K562 (cell line): ENCODE measurements around the gene FMO5. TPM values are rescaled to one million over a fixed set of nuclear protein-coding genes. Genes with fewer than 3 reads are reported as not detected.

ENCODE experiments used
- ATAC-seq: fragments of 200-7000 bp; cut with Tn5 transposase; 3 replicates; pipeline ENCODE4 v1.9.1; 2020; ENCODE audit warnings: moderate library complexity
- BruUV-seq: library from RNA; stranded (reverse); fragments of 400-500 nt; replicated peaks from 2 replicates; lab custom pipeline; 2021; lab: Mats Ljungman, UMichigan
- CTCF ChIA-PET: fragments of 300-600 bp; formaldehyde crosslinking; extraction: SDS; loops from one replicate; lab custom pipeline; 2021; ENCODE audit warnings: low intra/inter-chr PET ratio; lab: Yijun Ruan, JAX
- POLR2A ChIA-PET: fragments of 300-600, 350-650 bp; sonication (Branson Sonifier 250); formaldehyde crosslinking; extraction: SDS; loops from one replicate; lab custom pipeline; 2021; ENCODE audit warnings: antibody characterized with exemption, inconsistent platforms; lab: Yijun Ruan, JAX
- DNase-seq, 4 experiments: peaks; one replicate each; pipeline versions ENCODE4 v3.0.0 to v3.0.0-alpha.2; 2011 to 2018; ENCODE audit warnings: low spot score in 3 of 4, mixed read lengths in 3 of 4; ENCODE audit errors: extremely low read depth in 1 of 4
- FAIRE-seq: peaks from 2 replicates; lab custom pipeline; 2011; peaks lifted over from hg19 to GRCh38; lab: Jason Lieb, UNC
- H2AFZ ChIP-seq: 2 replicates; pipeline ENCODE4 v1.6.0; 2011; ENCODE audit warnings: low read depth, low read length, control low read depth, inconsistent platforms
- H3K27ac ChIP-seq: fragments of 200-600 bp; 3 replicates; pipeline ENCODE4 v1.8.0; 2011; ENCODE audit warnings: low read depth, mild to moderate bottlenecking, control low read depth, inconsistent platforms, low read length, moderate library complexity, mixed read lengths; ENCODE audit errors: extremely low read depth
- H3K27me3 ChIP-seq, 2 experiments: fragments of 300-600 bp in 1 of 2; 2 replicates in 1 of 2; 3 replicates in 1 of 2; pipeline versions ENCODE4 v1.6.0 to v1.8.0; 2011; ENCODE audit warnings: inconsistent platforms in 2 of 2, low read length in 2 of 2, mild to moderate bottlenecking in 1 of 2, mixed read lengths in 1 of 2, moderate library complexity in 1 of 2; ENCODE audit not compliant: control insufficient read depth in 2 of 2, insufficient read depth in 2 of 2
- H3K36me3 ChIP-seq: fragments of 300-600 bp; 3 replicates; pipeline ENCODE4 v1.8.0; 2011; ENCODE audit warnings: mild to moderate bottlenecking, low read length, inconsistent platforms; ENCODE audit not compliant: control insufficient read depth, insufficient read depth
- H3K4me1 ChIP-seq, 2 experiments: fragments of 200-600 bp in 1 of 2; replicated peaks in 1 of 2; 2 replicates in 1 of 2; 3 replicates in 1 of 2; pipeline versions ENCODE4 v1.5.1 to v1.8.0; 2011; ENCODE audit warnings: inconsistent platforms in 2 of 2, low read length in 2 of 2, mild to moderate bottlenecking in 1 of 2, mixed read lengths in 1 of 2, moderate library complexity in 1 of 2; ENCODE audit not compliant: control insufficient read depth in 2 of 2, insufficient read depth in 2 of 2
- H3K4me2 ChIP-seq: 2 replicates; pipeline ENCODE4 v1.6.1; 2011; ENCODE audit warnings: low read length, control low read depth, inconsistent platforms, mixed read lengths; ENCODE audit not compliant: insufficient read depth
- H3K4me3 ChIP-seq: fragments of 200-600 bp; sonication (generic), shearing (Covaris generic); 2 replicates; pipeline ENCODE4 v1.5.1; 2016; ENCODE audit warnings: control low read depth, inconsistent platforms
- H3K79me2 ChIP-seq: fragments of 200-600 bp; 3 replicates; pipeline ENCODE4 v1.8.0; 2011; ENCODE audit warnings: low read length, inconsistent platforms; ENCODE audit not compliant: control insufficient read depth, insufficient read depth
- H3K9ac ChIP-seq, 2 experiments: 2 replicates each; pipeline versions ENCODE4 v1.6.0 to v1.6.1; 2011; ENCODE audit warnings: low read depth in 2 of 2, low read length in 2 of 2, control low read depth in 1 of 2, inconsistent platforms in 1 of 2, mild to moderate bottlenecking in 1 of 2, mixed read lengths in 1 of 2; ENCODE audit not compliant: insufficient read depth in 1 of 2
- H3K9me1 ChIP-seq: one replicate; pipeline ENCODE4 v1.6.0; 2011; ENCODE audit warnings: inconsistent platforms, mild to moderate bottlenecking, low read length, moderate library complexity; ENCODE audit not compliant: control insufficient read depth, insufficient read depth
- H3K9me3 ChIP-seq: replicated peaks from 2 replicates; pipeline ENCODE4 v1.5.1; 2011; ENCODE audit warnings: low read depth, low read length, inconsistent platforms; ENCODE audit not compliant: control insufficient read depth, insufficient read depth
- H4K20me1 ChIP-seq: replicated peaks from 2 replicates; pipeline ENCODE4 v1.6.1; 2011; ENCODE audit warnings: low read length, inconsistent platforms, mixed read lengths; ENCODE audit not compliant: control insufficient read depth, insufficient read depth
- HMG20B ChIP-seq: fragments of 250-450 bp; sonication (Bioruptor Pico); IDR thresholded peaks from 2 replicates; pipeline ENCODE4 v1.5.0; 2021; ENCODE audit warnings: mild to moderate bottlenecking
- HOXB6 ChIP-seq: fragments of 250-450 bp; sonication (Bioruptor Pico); IDR thresholded peaks from 2 replicates; pipeline ENCODE4 v1.5.1; 2022; ENCODE audit warnings: mild to moderate bottlenecking, borderline replicate concordance
- NBN ChIP-seq: fragments of 450-650 bp; IDR thresholded peaks from 2 replicates; pipeline ENCODE4 v1.6.1; 2016; ENCODE audit warnings: low read depth, mild to moderate bottlenecking
- NFYB ChIP-seq: IDR thresholded peaks from 2 replicates; pipeline ENCODE4 v1.6.1; 2011; ENCODE audit warnings: mild to moderate bottlenecking, moderate library complexity; ENCODE audit not compliant: insufficient read length; ENCODE audit errors: extremely low read depth
- NR2C2 ChIP-seq, 2 experiments: fragments of 200-800 bp in 1 of 2; sonication (Bioruptor generic) in 1 of 2; sonication (generic) in 1 of 2; formaldehyde crosslinking in 1 of 2; IDR thresholded peaks; 2 replicates each; pipeline versions ENCODE4 v1.6.1 to v1.8.0; 2016 to 2022; ENCODE audit warnings: mild to moderate bottlenecking in 1 of 2, missing compliant biosample characterization in 1 of 2, missing genetic modification characterization in 1 of 2, missing genetic modification reagents in 1 of 2
- TCF7L2 ChIP-seq: fragments of 150-350 bp; IDR thresholded peaks from 2 replicates; pipeline ENCODE4 v1.6.1; 2016; ENCODE audit warnings: low read depth, mild to moderate bottlenecking, low read length, moderate library complexity
- THRAP3 ChIP-seq: fragments of 450-650 bp; IDR thresholded peaks from 2 replicates; pipeline ENCODE4 v1.6.1; 2016; ENCODE audit warnings: mild to moderate bottlenecking, inconsistent platforms, borderline replicate concordance
- ZNF274 ChIP-seq: IDR thresholded peaks from 2 replicates; pipeline ENCODE4 v1.6.1; 2011; ENCODE audit warnings: low read depth, mild to moderate bottlenecking, low read length, moderate library complexity, borderline replicate concordance
- ZSCAN29 ChIP-seq: fragments of 450-650 bp; IDR thresholded peaks from 2 replicates; pipeline ENCODE4 v1.6.1; 2017
- ZSCAN32 ChIP-seq: fragments of 450-650 bp; formaldehyde crosslinking; IDR thresholded peaks from 2 replicates; pipeline ENCODE4 v1.4.0; 2020; ENCODE audit warnings: mild to moderate bottlenecking, moderate library complexity
- WGBS: fragments of 100-300 bp; shearing (Covaris generic); methylation state at CpG from one replicate; pipeline ENCODE4 v1.1.6; 2016; ENCODE audit warnings: low coverage, mixed read lengths; ENCODE audit not compliant: insufficient coverage; ENCODE audit errors: missing lambda C conversion rate; 5-methylcytosine and 5-hydroxymethylcytosine counted together
- in situ Hi-C: fragments of 300-500 bp; cut with MboI; formaldehyde crosslinking; loops from 4 replicates; pipeline ENCODE4 v1.15.0; 2018; ENCODE audit warnings: inconsistent platforms, mixed read lengths
- intact Hi-C: fragments of 100-400 bp; cut with micrococcal nuclease; formaldehyde crosslinking; loops from 2 replicates; pipeline ENCODE4 v1.14.2; 2022
- polyA plus RNA-seq, 8 experiments: library from polyadenylated mRNA; depleted of rRNA in 4 of 8; stranded (reverse) in 5 of 8; unstranded in 3 of 8; fragments of >200 nt; fragmentation: Nextera tagmentation in 2 of 8; fragmentation: Illumina TruSeq in 1 of 8; extraction: Ambion mirVana in 2 of 8; extraction: Trizol in 1 of 8; gene quantifications; 2 replicates each; pipeline versions ENCODE4 v1.2.1 to v1.2.3, GENCODE V29; 2011 to 2014; ENCODE audit warnings: inconsistent platforms in 1 of 8, missing spikeins in 1 of 8
- total RNA-seq, 7 experiments: library from RNA; depleted of rRNA in 6 of 7; stranded (reverse); fragments of >200 nt in 6 of 7; fragmentation: Illumina TruSeq in 2 of 7; extraction: Trizol in 2 of 7; gene quantifications; 2 replicates each; pipeline versions ENCODE4 v1.2.1 to v1.2.3, GENCODE V29; 2011 to 2021; ENCODE audit warnings: low replicate concordance in 1 of 7
- TF ChIP-seq, protein P1 (sequence below), 3 experiments: fragments of 200-800 bp in 1 of 3; sonication (Bioruptor generic) in 1 of 3; sonication (generic) in 1 of 3; formaldehyde crosslinking in 1 of 3; IDR thresholded peaks; 2 replicates each; pipeline versions ENCODE4 v1.6.1 to v1.8.0; 2016 to 2022; ENCODE audit warnings: mild to moderate bottlenecking in 2 of 3, missing compliant biosample characterization in 2 of 3, missing genetic modification characterization in 2 of 3, missing genetic modification reagents in 1 of 3
- TF ChIP-seq, protein P2 (sequence below), 2 experiments: fragments of 450-650 bp; conservative IDR thresholded peaks; 2 replicates each; pipeline ENCODE4 v1.6.1; 2017; ENCODE audit warnings: mild to moderate bottlenecking in 2 of 2, moderate library complexity in 2 of 2

Gene FMO5
- total and polyA plus RNA-seq, 9 of the 15 experiments (the other 6 are each of a cell fraction or from before 2014, with no cell fraction given): 0.11 to 0.69 (median 0.19) TPM; not detected in 1

DNA sequence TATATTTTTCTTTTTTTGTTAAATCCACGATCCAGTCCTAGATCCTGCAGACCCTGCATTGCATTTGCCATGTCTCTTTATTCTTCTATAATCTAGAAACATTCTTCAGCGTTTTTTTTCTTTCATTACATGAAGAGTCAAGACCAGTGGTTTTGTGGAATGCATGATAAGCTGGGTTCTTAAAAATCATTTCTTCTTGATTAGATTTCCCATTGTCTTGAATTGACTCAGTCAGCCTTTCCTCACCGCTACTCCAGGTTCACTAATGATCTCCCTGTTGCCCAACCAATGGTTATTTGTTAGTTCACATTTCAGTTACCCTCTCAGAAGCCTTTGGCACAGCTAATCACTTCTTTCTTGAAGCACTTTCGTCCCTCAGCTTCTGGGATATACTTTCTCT lies 42.6 kb upstream of the FMO5 start:
- Histone ChIP-seq H3K9me1 (no peaks in the 10 kb centered on the region), H3K27ac (no peak overlapping the region), H3K4me2 (no peak overlapping the region), H3K79me2 (no peaks in the 10 kb centered on the region), H3K36me3 (peaks cover 95% of the 10 kb centered on the region), H3K4me3 (no peak overlapping the region), H4K20me1 (no peaks in the 10 kb centered on the region), H3K9me3 (no peaks in the 10 kb centered on the region), H3K9ac (no peak overlapping the region), H3K4me1 (no peaks in the 10 kb centered on the region), H3K27me3 (no peaks in the 10 kb centered on the region), H2AFZ (no peak overlapping the region)
- ChIA-PET POLR2A (no interaction called here), CTCF (no interaction called here)
- in situ Hi-C loops (no loop called here), intact Hi-C loops (no loop called here)
- TF ChIP-seq, protein P1, sequence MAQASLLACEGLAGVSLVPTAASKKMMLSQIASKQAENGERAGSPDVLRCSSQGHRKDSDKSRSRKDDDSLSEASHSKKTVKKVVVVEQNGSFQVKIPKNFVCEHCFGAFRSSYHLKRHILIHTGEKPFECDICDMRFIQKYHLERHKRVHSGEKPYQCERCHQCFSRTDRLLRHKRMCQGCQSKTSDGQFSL (CRISPR knock-in tag; IDR thresholded peaks at IDR 0.05): no peak
- TF ChIP-seq, protein P1 (tag; IDR thresholded peaks at IDR 0.05): no peak
- TF ChIP-seq HMG20B (CRISPR knock-in tag): no peak
- TF ChIP-seq TCF7L2: no peak
- TF ChIP-seq, protein P2, sequence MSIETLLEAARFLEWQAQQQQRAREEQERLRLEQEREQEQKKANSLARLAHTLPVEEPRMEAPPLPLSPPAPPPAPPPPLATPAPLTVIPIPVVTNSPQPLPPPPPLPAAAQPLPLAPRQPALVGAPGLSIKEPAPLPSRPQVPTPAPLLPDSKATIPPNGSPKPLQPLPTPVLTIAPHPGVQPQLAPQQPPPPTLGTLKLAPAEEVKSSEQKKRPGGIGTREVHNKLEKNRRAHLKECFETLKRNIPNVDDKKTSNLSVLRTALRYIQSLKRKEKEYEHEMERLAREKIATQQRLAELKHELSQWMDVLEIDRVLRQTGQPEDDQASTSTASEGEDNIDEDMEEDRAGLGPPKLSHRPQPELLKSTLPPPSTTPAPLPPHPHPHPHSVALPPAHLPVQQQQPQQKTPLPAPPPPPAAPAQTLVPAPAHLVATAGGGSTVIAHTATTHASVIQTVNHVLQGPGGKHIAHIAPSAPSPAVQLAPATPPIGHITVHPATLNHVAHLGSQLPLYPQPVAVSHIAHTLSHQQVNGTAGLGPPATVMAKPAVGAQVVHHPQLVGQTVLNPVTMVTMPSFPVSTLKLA (conservative IDR thresholded peaks at IDR 0.05): no peak
- no peak for TF ChIP-seq ZNF274
- TF ChIP-seq ZSCAN29: no peak
- no peak for TF ChIP-seq NFYB
- no peak for TF ChIP-seq NBN
- no peak for TF ChIP-seq NR2C2 (CRISPR knock-in tag; IDR thresholded peaks at IDR 0.05)
- TF ChIP-seq NR2C2 (tag; IDR thresholded peaks at IDR 0.05): no peak
- TF ChIP-seq HOXB6 (CRISPR knock-in tag): no peak
- no peak for TF ChIP-seq ZSCAN32 (CRISPR knock-in tag)
- TF ChIP-seq THRAP3: no peak
- no peak for DNase-seq
- no peak for ATAC-seq
- no TSS peak for BruUV-seq
- FAIRE-seq: no peak
- 80% methylated on average over 4 of the region's 4 CpGs for WGBS
